B cell (primary cell): ENCODE data around the gene SSBP3. TPM values are rescaled to one million over a fixed set of nuclear protein-coding genes. Genes with fewer than 3 reads are reported as not detected.

Source experiments
- ATAC-seq: fragments of 200-7000 bp; cut with Tn5 transposase; one replicate; pipeline ENCODE4 v1.10.0; 2021; ENCODE audit warnings: low read depth, mild to moderate bottlenecking, moderate number of reproducible peaks, moderate library complexity
- CTCF ChIA-PET: fragments of 350-600 bp; sonication (Branson Sonifier 250); formaldehyde crosslinking; loops from one replicate; lab custom pipeline; 2021; ENCODE audit warnings: antibody characterized with exemption, inconsistent platforms; lab: Charles Lee
- POLR2A ChIA-PET: fragments of 350-600 bp; sonication (Branson Sonifier 250); formaldehyde crosslinking; loops from one replicate; lab custom pipeline; 2021; ENCODE audit warnings: antibody characterized with exemption; lab: Charles Lee
- DNase-seq: peaks from one replicate; pipeline ENCODE4 v3.0.0; 2013
- H2AFZ ChIP-seq: 2 replicates; pipeline ENCODE4 v1.6.1; 2012; ENCODE audit warnings: mild to moderate bottlenecking, low read depth, low read length; ENCODE audit not compliant: insufficient read depth, poor library complexity, severe bottlenecking
- H3K27ac ChIP-seq, 2 donors: 1 replicate in 1 of 2; 2 replicates in 1 of 2; pipeline ENCODE4 v1.5.1; 2012 to 2013; ENCODE audit warnings: low read length in 2 of 2, mild to moderate bottlenecking in 2 of 2, moderate library complexity in 1 of 2
- H3K27me3 ChIP-seq, 4 experiments: fragments of 200-600 bp in 1 of 4; sonication (generic) in 1 of 4; replicated peaks in 1 of 4; 1 replicate in 2 of 4; 2 replicates in 2 of 4; pipeline versions ENCODE4 v1.6.1 to v1.7.0; 2013 to 2016; ENCODE audit warnings: low read length in 3 of 4, mild to moderate bottlenecking in 2 of 4, mixed read lengths in 1 of 4, moderate library complexity in 1 of 4; ENCODE audit not compliant: insufficient read depth in 4 of 4, control insufficient read depth in 3 of 4; ENCODE audit errors: control extremely low read depth in 1 of 4
- H3K36me3 ChIP-seq, 2 experiments: replicated peaks in 1 of 2; 1 replicate in 1 of 2; 2 replicates in 1 of 2; pipeline versions ENCODE4 v1.6.1 to v1.7.1; 2013; ENCODE audit warnings: low read length in 1 of 2; ENCODE audit not compliant: insufficient read depth in 2 of 2, control insufficient read depth in 1 of 2; ENCODE audit errors: control extremely low read depth in 1 of 2, extremely low read depth in 1 of 2
- H3K4me1 ChIP-seq, 2 donors: fragments of 200-600 bp in 1 of 2; sonication (generic) in 1 of 2; 1 replicate in 1 of 2; 2 replicates in 1 of 2; pipeline versions ENCODE4 v1.5.1 to v1.6.1; 2013 to 2017; ENCODE audit warnings: low read length in 2 of 2; ENCODE audit not compliant: control insufficient read depth in 2 of 2, insufficient read depth in 2 of 2
- H3K4me2 ChIP-seq: replicated peaks from 2 replicates; pipeline ENCODE3; 2012; ENCODE audit warnings: mild to moderate bottlenecking, low read depth, low read length; ENCODE audit not compliant: poor library complexity, severe bottlenecking
- H3K4me3 ChIP-seq, 5 experiments: fragments of 200-600 bp in 1 of 5; sonication (generic) in 1 of 5; 1 replicate in 3 of 5; 2 replicates in 2 of 5; pipeline versions ENCODE4 v1.5.1 to v1.7.0; 2011 to 2016; ENCODE audit warnings: low read length in 4 of 5, mild to moderate bottlenecking in 4 of 5, low read depth in 2 of 5, control low read depth in 1 of 5, moderate library complexity in 1 of 5; ENCODE audit not compliant: insufficient read depth in 1 of 5; ENCODE audit errors: control extremely low read depth in 1 of 5, extremely low read depth in 1 of 5
- H3K79me2 ChIP-seq: fragments of 200-600 bp; sonication (generic); one replicate; pipeline ENCODE4 v1.6.0; 2016; ENCODE audit warnings: low read length; ENCODE audit not compliant: control insufficient read depth, insufficient read depth
- H3K9ac ChIP-seq: fragments of 200-600 bp; sonication (generic); 2 replicates; pipeline ENCODE4 v1.6.1; 2017; ENCODE audit warnings: mild to moderate bottlenecking, low read length, moderate library complexity
- H3K9me3 ChIP-seq, 3 donors: one replicate each; pipeline versions ENCODE4 v1.6.1 to v1.7.1; 2013; ENCODE audit warnings: low read length in 2 of 3; ENCODE audit not compliant: control insufficient read depth in 2 of 3, insufficient read depth in 1 of 3; ENCODE audit errors: control extremely low read depth in 1 of 3
- H4K20me1 ChIP-seq: 2 replicates; pipeline ENCODE4 v1.6.0; 2012; ENCODE audit warnings: mild to moderate bottlenecking, low read length; ENCODE audit not compliant: insufficient read depth, control insufficient read depth, poor library complexity, severe bottlenecking
- H3K27ac Mint-ChIP-seq: one replicate; pipeline ENCODE4 v1.8.0; 2021; ENCODE audit warnings: mixed read lengths
- H3K27me3 Mint-ChIP-seq: one replicate; pipeline ENCODE4 v1.8.0; 2021; ENCODE audit warnings: mixed read lengths
- H3K4me1 Mint-ChIP-seq: one replicate; pipeline ENCODE4 v1.8.0; 2021; ENCODE audit warnings: mixed read lengths
- H3K4me3 Mint-ChIP-seq: one replicate; pipeline ENCODE4 v1.8.0; 2021; ENCODE audit warnings: mixed read lengths
- H3K9me3 Mint-ChIP-seq: one replicate; pipeline ENCODE4 v1.8.0; 2022; ENCODE audit warnings: mixed read lengths; ENCODE audit not compliant: insufficient read depth
- EZH2 ChIP-seq: IDR thresholded peaks from 2 replicates; pipeline ENCODE4 v1.6.1; 2012; ENCODE audit warnings: borderline replicate concordance, low read depth, mild to moderate bottlenecking, moderate library complexity, low read length; ENCODE audit not compliant: insufficient read depth, poor library complexity, severe bottlenecking
- WGBS: methylation state at CpG from one replicate; pipeline ENCODE4 v1.1.5; 2013; ENCODE audit warnings: missing lambda C conversion rate; ENCODE audit not compliant: insufficient coverage; 5-methylcytosine and 5-hydroxymethylcytosine counted together
- intact Hi-C: fragments of 100-400 bp; cut with micrococcal nuclease; formaldehyde crosslinking; loops from one replicate; pipeline ENCODE4 v1.10.0; 2022
- polyA plus RNA-seq: library from polyadenylated mRNA; depleted of rRNA; stranded (reverse); fragments of >200 nt; gene quantifications from 2 replicates; pipeline ENCODE4 v1.2.3, GENCODE V29; 2012
- total RNA-seq, 2 donors: library from RNA; stranded (reverse); fragments of 120-200 nt in 1 of 2; gene quantifications; 1 replicate in 1 of 2; 2 replicates in 1 of 2; pipeline versions ENCODE4 v1.2.3 to v1.2.4, GENCODE V29; 2013 to 2022
- TF ChIP-seq, protein P1 (sequence below): fragments of 200-600 bp; IDR thresholded peaks from one replicate; pipeline ENCODE4 v1.8.0; 2022; ENCODE audit warnings: antibody characterized with exemption, mild to moderate bottlenecking

SSBP3 gene
- total and polyA plus RNA-seq, 2 donors (not counting 1 experiment from before 2014, with no cell fraction given), result 16.9 to 30.7 TPM

- intact Hi-C loops, result no loop called here
- CTCF ChIA-PET, result no interaction called here
- Histone ChIP-seq H4K20me1 (no peaks in the 10 kb centered on the region), H2AFZ (no peak overlapping the region), H3K27me3 (no peaks in the 10 kb centered on the region), H3K4me2 (no peak overlapping the region), H3K27ac (no peak overlapping the region), H3K4me3 (no peak overlapping the region), H3K79me2 (no peaks in the 10 kb centered on the region), H3K9me3 (no peaks in the 10 kb centered on the region), H3K4me1 (peaks cover 0 to 7% of the 10 kb centered on the region in 2 donors), H3K9ac (no peak overlapping the region), H3K36me3 (peaks cover 0 to 3% of the 10 kb centered on the region in 2 experiments)
- Mint-ChIP-seq H3K4me3 (no peak overlapping the region), H3K9me3 (no peaks in the 10 kb centered on the region), H3K27me3 (no peaks in the 10 kb centered on the region), H3K27ac (no peak overlapping the region), H3K4me1 (peaks cover 9% of the 10 kb centered on the region)
- POLR2A ChIA-PET, result no interaction called here
- ATAC-seq (no peak), DNase-seq (no peak)
- no peak for TF ChIP-seq EZH2
- TF ChIP-seq, protein P1, sequence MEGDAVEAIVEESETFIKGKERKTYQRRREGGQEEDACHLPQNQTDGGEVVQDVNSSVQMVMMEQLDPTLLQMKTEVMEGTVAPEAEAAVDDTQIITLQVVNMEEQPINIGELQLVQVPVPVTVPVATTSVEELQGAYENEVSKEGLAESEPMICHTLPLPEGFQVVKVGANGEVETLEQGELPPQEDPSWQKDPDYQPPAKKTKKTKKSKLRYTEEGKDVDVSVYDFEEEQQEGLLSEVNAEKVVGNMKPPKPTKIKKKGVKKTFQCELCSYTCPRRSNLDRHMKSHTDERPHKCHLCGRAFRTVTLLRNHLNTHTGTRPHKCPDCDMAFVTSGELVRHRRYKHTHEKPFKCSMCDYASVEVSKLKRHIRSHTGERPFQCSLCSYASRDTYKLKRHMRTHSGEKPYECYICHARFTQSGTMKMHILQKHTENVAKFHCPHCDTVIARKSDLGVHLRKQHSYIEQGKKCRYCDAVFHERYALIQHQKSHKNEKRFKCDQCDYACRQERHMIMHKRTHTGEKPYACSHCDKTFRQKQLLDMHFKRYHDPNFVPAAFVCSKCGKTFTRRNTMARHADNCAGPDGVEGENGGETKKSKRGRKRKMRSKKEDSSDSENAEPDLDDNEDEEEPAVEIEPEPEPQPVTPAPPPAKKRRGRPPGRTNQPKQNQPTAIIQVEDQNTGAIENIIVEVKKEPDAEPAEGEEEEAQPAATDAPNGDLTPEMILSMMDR, result no peak
- 96% methylated on average over 16 of the region's 16 CpGs for WGBS
These were observed 123.9 kb downstream of the SSBP3 start for GRCh38 chr1:54282101-54282847.

DNA sequence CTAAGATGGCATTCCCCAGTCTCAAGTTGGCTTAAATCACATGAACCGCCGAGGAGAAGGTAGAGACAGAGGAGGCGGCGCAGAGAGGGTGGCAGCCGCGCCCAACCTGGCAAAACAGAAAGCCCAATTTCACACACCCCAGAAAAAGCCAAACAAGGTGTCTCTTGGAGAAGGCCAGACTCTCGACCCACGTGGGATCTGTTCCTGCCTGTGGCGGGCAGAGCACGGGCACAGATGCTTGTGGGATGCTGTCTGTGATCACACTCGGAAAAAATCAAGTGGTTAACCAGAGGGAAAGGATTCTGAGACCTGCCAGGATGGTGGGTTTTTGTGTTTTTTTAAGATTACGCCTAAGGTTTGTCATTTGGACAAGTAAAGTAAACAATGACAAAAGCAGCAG lies 125.5 kb downstream of the SSBP3 start:
- WGBS, result 86% methylated on average over 6 of the region's 12 CpGs
- Mint-ChIP-seq H3K4me3 (no peak overlapping the region), H3K27ac (no peak overlapping the region)

More for the DNA sequence above, 125.5 kb downstream of the SSBP3 start:
- H3K4me2 ChIP-seq, result no peak overlapping the region
- DNase-seq (no peak), ATAC-seq (no peak)
- intact Hi-C loops, result no loop called here
- H3K79me2 ChIP-seq, result no peaks in the 10 kb centered on the region
- H4K20me1 ChIP-seq, result no peaks in the 10 kb centered on the region
- H3K27ac ChIP-seq, result no peak overlapping the region
- peaks cover 7% of the 10 kb centered on the region for H3K4me1 Mint-ChIP-seq
- no peaks in the 10 kb centered on the region for H3K9me3 ChIP-seq
- no peak overlapping the region for H3K4me3 ChIP-seq
- no peak overlapping the region for H2AFZ ChIP-seq
- peaks cover 0 to 3% of the 10 kb centered on the region in 2 experiments for H3K36me3 ChIP-seq
- TF ChIP-seq, protein P1, result no peak
- no peak for TF ChIP-seq EZH2
- ChIA-PET POLR2A (no interaction called here), CTCF (no interaction called here)
- H3K9ac ChIP-seq, result no peak overlapping the region
- H3K27me3 Mint-ChIP-seq, result no peaks in the 10 kb centered on the region
- H3K27me3 ChIP-seq, result no peaks in the 10 kb centered on the region
- H3K4me1 ChIP-seq, result peaks cover 0 to 6% of the 10 kb centered on the region in 2 donors
- H3K9me3 Mint-ChIP-seq, result no peaks in the 10 kb centered on the region
